GM19351 (cell line): ENCODE measurements around the gene PATJ.
A peak's percentile ranks its signal among the peaks of the same experiment; 100 is the strongest.
"Not testable (repeated sequence)": the region's sequence is repeated elsewhere in the genome, so short reads cannot be mapped to it uniquely, and the experiment has no call there.

Experiments used
- ATAC-seq: cut with Tn5 transposase; IDR thresholded peaks from one replicate; pipeline ENCODE4 v1.9.1; 2021; ENCODE audit warnings: mild to moderate bottlenecking, moderate library complexity; ENCODE audit not compliant: unreplicated experiment

PATJ gene

DNA sequence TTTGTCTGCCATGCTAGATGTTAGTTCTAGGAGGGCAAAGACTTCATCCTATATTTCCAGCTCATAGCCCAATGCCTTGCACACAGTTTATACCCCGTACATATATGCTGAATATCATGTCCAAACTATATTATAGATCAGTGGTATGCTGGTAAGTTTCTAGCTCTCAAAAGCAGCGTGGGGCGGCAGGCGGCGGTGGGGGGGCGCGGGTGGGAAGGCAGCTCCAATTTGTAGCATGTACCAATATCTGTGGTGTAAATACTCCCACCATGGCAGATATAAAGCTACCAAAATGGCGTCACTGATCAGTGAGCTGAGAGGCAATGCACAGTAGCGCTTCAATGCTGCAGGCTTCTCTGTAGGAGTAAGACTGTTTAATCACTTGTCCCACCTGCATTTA, 77.1 kb downstream of the PATJ start:
- ATAC-seq: no peak

DNA sequence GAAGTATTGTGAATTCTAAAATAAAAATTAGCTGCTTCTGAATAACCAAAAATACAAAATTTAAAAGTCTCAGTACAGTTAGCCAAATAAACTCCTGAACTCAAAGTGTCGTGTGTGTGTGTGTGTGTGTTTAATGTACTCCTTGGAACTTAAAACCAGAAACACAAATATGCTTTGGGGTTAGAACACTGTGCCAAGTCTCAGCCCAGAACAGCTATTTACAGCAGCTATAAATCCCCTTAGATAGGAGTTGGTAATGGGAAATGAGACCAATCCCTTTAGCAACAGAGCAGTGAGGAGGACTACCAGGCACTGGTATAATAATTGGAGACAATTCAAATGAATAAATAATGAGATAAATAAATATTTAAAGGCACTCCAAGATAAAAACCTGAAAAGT, 83.1 kb downstream of the PATJ start:
- no peak for ATAC-seq

DNA sequence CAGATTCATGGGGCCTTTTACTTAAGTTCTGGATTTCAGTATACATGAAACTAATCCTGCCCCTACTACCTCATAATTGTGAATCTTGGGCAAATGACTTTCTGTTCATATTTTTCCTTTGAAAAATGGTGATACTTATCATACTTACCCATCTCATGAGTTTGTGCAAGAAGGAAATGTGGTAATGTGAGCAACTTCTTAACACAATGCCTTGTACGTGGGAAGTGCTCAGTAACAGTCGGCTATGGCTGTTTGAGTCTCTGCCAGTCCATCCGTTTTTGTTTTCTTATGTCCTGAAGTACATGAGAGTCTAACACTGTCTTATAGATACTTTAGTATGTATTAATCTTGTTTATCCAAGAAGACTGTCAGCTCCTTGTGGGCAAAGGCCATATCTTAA, 86.5 kb downstream of the PATJ start:
- ATAC-seq: no peak

DNA sequence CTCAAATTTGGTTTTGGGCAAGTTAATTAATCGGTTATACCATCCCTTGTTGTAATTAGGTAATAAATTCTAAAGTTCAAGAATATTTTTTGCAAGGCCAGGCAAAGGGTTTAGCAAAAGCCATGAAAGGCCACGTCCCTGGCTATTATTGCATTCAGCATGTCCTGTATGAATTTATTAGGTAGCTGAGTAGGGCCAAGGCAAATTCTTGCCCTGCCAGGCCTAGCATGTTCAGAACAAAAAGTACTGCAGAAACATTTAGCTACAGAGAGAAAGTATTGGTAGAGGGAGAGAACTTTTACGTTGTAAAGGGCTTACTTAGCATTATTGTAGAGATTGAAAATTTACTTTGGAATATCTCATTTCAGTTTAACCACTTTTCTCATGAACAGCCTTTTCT, 94.4 kb downstream of the PATJ start:
- ATAC-seq: no peak

DNA sequence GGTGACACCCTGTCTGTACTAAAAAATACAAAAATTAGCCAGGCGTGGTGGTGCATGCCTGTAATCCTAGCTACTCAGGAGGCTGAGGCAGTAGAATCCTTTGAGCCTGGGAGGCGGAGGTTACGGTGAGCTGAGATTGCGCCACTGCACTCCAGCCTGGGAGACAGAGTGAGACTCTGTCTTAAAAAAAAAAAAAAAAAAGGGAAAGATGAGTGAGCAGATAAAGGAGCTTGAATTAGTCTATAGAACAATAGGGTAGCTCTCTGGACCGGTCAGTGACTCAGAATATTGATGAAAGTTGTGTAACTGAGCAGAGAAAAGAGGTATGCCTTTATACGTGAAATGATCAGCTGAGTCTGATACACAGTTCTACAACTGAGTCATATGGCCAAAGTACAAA, 95.3 kb downstream of the PATJ start:
- ATAC-seq: not testable (repeated sequence)

DNA sequence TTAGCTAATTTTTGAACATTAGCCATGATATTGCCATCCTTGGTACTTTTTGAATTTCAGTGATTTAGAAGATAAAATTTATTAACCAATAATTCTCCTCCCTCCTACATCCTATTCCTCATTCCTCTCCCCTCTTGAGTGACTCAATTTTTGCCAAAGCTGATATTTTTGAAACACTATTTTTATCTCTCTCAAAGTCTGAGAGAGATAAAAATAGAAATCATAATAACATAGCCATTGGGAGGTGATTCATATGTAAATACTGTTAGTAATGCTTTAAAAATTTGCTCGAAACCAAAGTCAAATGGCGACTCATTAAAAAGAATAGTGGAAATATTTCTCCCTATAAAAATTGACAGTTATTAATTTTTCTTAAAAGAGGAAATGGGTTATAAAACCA, 97.4 kb downstream of the PATJ start:
- ATAC-seq: no peak

DNA sequence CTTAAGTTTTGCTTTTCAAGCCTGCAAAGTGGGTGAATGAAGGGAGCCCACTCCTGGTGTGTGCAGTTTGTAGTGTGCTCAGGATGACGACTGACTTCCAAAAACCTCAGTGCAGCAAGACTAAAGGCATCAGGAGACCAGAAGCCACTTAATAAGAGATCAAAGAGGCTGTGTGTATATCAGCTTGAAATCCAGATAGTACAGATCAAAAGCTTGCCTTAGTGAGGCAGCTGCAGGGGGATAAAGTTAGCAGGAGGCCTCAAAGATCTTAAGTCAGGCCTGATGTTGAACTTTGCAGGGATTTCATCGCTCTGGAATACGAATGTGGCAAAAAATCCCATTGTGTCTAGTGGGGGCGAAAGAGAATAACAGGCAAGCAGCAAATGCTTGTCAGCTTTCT, 99.8 kb downstream of the PATJ start:
- ATAC-seq: no peak

DNA sequence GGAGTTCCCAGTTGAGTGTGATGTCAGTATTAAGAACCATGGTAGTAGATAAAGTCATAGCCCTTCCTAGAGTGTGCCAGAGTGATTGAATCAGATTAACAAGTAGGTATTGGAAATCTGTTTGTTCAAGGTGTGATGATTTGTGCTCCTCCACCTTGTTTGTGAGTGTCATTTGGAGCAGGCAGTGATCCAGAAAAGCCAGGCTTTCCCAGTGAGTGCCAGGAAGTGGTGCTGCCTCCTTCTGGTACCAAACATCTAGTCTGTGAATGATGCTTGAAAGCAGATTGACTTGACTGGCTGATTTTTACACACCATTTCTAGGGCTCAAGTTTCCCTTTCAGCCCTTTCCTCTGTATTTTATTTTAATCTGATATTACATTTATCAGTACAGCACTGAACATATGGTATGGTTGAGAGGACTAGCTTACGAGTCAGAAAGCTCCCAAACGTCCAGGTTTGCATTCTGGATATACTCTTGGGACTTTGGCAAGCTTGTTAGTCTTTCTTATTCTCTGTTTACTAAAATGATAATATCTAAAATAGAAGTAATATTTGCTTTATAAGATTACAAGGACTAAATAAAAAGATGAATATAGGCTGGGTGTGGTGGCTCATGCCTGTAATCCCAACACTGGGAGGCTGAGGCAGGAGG, 100.7 kb downstream of the PATJ start:
- ATAC-seq: no peak

DNA sequence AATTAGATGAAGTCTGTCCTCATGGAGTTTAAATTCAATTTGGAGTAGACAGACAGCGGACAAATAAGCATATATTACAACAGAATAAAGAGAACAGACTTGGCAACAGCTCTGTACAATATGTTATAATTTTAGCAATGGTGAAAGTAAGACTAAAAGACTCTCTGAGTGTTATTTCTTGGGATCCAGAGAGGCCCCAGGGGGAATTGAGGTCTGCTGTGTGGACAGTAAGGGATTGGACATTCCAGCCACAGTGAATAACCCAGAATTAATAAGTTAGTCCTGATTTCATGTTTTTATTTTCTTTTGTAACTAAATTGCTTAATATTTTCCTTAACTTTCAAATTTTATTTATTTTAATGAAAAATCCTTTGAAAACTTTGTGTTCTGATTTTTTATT, 101.7 kb downstream of the PATJ start:
- no peak for ATAC-seq

DNA sequence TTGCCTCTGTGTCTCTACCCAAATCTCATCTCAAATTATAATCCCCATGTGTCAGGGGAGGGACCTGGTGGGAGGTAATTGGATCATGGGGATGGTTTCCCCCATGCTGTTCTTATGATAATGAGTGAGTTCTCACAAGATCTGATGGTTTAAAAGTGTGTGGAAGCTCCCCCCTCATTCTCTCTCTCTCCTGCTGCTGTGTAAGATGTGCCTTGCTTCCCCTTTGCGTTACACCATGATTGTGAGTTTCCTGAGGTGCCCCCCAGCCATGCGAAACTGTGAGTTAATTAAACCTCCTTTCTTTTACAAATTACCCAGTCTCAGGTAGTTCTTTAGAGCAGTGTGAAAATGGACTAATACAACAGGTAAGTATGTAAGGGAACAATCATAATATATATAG, 102.4 kb downstream of the PATJ start:
- ATAC-seq: not testable (repeated sequence)

DNA sequence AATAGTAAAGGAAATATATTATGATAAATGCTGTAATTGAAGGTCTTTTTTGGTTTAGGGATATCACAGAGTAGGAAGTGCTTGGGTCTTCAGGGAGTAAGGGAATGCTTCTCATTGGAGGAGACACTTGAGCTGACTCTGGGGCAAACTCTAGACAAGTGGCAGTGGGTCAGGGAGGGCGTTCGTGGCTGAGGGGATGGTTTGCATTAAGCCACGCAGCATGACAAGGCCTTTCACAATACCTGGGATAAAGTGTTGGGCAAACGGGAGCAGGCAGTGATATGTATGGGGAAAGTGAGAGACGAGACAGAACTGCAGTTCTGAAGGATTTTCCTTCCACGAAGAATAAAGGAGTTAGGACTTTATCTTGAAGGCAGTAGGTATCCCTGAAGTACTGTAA, 109.0 kb downstream of the PATJ start:
- ATAC-seq: no peak

DNA sequence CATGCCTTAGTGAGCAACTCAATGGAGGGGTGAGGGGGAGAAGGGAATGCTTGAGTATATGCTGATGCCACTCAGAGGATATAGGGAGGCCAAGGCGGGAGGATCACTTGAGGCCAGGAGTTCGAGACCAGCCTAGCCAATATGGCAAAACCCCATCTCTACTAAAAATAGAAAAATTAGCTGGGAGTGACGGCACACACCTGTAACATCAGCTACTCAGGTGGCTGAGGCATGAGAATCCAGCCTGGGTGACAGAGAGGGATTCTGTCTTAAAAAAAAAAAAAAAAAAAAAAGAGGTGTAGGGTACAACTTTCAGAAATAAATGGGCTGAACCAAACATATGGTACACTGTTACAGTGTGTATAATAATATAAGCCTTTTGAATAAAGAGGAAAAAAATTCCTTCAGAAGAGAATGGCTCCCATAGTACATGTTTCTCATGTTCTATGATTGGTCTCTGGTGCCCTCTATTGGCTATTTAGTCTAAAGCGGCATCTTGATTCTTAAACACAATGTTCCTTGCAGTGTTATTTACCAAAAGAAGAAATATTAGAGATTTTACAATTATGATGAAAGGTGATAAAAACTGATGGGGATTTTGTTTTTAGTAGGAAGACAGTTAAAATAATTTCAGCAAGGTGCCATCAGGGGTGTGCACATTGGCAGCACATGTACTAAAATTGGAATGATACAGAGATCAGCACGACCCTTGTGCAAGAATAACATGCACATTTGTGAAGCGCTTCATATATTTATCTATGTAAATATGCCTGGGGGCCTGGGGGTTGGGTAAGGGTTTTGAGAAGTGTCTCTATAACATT, 109.8 kb downstream of the PATJ start:
- peak; percentile 79 for ATAC-seq

DNA sequence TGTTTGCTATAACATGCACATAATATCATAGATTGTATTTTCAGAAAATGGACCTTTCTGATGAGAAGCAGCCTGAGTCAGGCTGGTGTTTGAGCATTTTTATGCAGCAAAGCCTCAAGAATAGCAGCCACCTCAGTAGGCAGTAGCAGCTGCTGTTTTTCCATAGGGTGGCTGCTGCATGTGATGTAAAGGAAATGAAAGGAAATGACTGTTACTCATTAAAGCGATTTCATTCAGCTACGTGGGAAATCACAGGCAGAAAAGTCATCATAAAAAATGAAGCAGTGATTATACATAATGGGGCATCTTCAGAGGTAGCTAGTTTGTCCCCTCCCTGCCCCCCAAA, 110.4 kb downstream of the PATJ start:
- ATAC-seq: no peak

DNA sequence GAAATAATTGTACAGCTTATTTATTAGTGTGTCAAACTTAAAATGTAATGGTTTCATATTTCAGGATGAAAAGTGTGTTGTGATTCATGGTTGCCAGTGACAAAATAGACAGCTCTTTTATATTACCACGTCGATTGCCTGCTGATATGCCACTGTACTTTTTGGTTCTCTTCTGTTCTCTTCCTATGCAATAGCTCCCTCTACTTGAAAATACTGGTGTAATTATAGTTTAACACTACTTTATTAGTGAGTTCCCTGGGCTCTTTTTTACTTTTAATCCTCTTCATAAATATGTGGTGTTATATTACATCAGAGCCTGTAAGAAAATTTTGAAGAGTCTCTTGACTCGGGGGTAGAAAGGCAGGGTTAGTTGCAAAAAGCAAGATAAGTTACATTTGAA, 111.3 kb downstream of the PATJ start:
- ATAC-seq: no peak

DNA sequence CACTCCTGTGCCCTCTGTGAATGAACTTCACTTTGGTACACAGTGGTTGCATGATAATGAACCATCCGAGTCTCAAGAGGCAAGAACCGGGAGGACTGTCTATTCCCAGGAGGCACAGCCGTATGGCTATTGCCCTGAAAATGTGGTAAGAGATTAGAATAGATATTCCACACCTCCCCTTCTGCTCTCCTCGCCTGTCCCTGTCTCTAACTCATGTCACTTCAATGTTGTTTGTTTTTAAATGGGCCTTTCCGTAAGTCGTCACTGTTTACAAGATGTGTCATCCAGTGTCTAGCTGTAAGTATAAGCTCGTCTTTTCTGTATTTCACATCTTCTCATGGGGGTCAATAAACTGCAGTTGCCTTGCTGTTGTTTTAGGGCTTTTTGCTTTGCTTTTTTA, 122.2 kb downstream of the PATJ start:
- ATAC-seq: no peak

DNA sequence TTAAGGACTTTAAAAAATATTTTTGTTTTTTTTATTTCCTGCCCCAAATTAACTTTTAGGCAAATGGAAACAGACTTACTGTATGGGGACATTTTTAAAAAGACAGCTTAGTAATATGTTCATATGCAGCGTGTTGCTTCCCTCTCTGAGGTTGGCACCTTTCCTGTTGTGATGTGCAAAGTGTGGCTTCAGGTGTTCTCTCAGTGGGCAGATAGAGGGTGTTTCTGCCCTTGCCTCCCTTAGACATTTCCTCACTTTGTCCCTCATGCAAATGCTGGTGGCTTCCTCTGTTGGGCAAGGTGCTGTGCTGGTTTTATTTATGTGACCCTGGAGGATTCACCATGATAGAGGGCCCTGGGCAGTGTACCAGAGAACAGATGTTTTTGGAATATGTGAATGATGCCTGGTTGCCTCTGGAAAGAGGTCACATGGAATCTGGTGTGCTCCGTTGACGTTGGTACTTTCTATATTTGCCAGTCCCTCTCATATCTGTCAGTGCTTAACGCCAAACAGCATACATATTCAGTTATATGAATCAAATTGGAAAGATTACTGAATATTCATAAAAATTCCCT, 123.5 kb downstream of the PATJ start:
- ATAC-seq: no peak

DNA sequence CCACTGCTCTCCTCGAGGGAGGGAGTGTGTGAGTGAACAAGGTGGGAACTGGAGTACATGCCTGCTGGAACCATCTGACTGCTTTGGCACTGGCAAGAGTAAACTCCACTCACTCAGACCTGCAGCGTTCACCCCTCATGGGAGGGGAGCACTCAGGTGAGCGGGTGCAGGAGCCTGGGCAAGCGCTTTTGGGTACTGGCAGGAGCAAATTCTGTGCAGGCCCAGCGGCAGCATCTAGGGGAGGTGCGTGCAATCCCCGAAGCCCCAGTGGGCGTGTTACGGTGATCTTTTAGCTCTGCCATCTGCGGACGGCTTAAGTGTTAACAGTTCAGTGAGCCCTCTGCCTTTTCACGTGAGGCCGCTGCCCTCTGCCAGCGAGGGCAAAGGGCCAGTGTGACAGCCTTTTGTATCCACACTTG, 127.4 kb downstream of the PATJ start:
- ATAC-seq: no peak

DNA sequence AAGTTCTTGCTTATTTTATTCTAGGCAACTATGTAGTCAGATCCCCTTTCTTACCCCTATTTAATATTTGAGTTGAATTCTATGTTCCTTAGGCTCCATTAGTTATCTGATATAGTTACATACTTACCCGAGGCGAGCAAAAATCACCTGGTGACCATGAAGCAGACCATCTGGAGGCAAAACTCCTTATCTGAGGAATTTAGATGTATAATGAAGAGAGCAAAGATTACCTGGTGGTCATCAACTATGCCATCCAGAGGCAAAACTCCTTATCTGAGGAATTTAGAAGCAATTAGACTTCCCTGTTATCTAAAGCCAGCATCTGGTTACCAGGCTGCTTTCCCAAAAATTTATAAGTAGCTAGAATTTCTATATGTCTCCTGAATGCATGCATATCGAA, 129.9 kb downstream of the PATJ start:
- no peak for ATAC-seq

DNA sequence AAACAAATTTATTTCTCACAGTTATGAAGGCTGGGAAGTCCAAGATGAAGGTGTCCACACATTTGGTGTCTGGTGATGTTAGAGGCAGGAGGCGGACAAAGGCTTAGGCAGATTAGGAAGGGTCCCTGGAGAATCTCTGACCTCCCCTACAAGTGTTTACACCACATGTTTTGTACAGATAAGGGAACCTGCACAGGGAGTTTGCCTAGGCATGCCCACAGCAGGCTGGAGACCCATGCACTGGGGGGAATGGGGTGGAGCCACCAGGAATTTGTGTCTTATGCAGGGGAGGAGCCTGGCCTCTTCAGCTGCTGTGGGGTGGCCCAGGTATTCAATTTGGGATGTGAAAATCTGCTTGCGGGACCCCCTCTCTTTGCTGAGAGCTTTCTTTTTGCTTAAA, 131.3 kb downstream of the PATJ start:
- ATAC-seq: no peak

DNA sequence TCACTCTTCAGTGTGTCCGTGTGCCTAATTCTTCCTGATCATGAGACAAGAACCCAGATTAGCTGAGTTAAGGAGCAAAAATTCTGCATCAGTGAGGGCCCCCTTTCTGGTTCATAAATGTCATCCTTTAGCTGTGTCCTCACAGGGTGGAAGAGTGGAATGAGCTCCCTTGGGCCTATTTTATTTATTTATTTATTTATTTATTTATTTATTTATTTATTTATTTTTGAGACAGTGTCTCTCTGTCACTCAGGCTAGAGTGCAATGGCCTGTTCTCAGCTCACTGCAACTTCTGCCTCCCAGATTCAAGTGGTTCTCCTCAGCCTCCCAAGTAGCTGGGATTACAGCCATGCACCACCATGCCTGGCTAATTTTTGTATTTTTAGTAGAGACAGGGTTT, 131.7 kb downstream of the PATJ start:
- ATAC-seq: no peak

DNA sequence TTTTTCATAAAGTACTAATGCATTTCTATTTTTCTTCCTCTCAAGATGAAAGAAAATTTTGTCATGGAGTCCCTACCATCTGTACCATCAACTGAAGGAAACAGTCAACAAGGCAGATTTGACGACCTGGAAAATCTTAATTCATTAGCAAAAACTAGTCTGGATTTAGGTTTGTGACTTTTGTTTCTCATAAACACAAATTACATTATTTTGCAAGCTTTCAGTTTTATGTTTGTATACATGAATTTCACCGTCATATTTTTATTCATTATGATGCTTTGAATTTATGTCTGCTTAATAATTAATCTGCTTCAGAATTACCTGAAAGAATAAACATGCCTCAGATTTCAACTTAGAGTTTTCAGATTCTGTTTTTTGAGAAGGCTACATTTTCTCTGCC, 132.9 kb downstream of the PATJ start:
- ATAC-seq: no peak

DNA sequence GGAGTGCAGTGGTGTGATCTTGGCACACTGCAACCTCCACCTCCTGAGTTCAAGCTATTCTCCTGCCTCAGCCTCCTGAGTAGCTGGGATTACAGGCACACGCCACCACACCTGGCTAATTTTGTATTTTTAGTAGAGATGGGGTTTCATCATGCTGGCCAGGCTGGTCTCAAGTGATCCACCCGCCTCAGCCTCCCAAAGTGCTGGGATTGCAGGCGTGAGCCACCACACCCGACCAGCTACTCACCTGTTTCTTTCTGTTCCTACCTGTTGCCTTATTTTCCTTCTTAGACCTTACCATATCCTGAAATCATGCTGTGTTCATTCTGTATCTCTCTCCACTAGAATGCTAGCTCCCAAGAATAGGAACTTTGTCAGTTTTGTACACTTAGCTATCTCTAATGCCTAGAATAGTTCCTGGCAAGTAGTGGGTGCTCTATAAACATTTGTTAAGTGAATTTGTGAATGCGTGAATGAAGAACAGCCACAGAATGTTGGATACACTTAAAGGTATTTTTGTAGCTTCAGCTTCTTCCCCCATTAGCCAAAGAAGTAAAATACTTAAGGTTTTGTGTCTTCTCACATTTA, 137.7 kb downstream of the PATJ start:
- not testable (repeated sequence) for ATAC-seq
